SH-SY5Y (cell line): ENCODE results near the gene ASCL1.

Experiments
- GATA2 ChIP-seq: IDR thresholded peaks from 2 replicates; pipeline ENCODE4 v1.6.1; 2011; ENCODE audit warnings: mild to moderate bottlenecking, low read depth, low read length
- GATA3 ChIP-seq: IDR thresholded peaks from 2 replicates; pipeline ENCODE4 v1.6.1; 2011; ENCODE audit warnings: low read depth, mild to moderate bottlenecking, low read length, moderate library complexity

- TF ChIP-seq GATA2 (no peak), GATA3 (no peak)
These were observed 22.9 kb downstream of the ASCL1 start for GRCh38 chr12:102980350-102980749.
